Glomerular visceral epithelial cell (primary cell): ENCODE data around the gene UBAP2L.
"Not testable (repeated sequence)": the region's sequence is repeated elsewhere in the genome, so short reads cannot be mapped to it uniquely, and the experiment has no call there.

Source experiments
- DNase-seq: peaks from one replicate; pipeline ENCODE4 v3.0.0-alpha.2; 2016; ENCODE audit errors: extremely low spot score

Gene UBAP2L

DNA sequence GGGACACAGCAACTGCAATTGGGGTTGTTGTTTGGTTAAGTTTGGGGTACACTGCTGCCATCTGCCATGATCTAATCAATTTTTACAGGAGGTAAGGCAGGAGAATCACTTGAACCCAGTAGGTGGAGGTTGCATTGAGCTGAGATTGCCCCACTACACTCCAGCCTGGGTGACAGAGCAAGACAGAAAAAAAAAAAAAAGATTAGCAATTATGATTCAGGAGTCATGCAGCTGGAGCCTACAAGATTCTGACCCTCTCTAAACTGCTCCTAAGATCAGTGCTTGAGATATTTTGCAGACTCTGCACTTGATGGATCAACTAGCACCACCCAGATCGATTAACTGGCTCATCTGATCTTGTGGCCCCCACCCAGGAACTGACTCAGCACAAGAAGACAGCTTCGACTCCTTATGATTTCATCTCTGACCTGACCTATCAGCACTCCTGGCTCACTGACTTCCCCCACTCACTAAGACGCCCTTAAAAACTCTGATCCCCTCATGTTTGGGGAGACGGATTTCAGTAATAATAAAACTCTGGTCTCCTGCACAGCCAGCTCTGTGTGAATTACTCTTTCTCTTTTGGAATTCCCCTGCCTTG, 87.0 kb downstream of the UBAP2L start:
- DNase-seq = not testable (repeated sequence)

GRCh38 chr1:154309136-154309535, 88.4 kb downstream of the UBAP2L start:
- not testable (repeated sequence) for DNase-seq

DNA sequence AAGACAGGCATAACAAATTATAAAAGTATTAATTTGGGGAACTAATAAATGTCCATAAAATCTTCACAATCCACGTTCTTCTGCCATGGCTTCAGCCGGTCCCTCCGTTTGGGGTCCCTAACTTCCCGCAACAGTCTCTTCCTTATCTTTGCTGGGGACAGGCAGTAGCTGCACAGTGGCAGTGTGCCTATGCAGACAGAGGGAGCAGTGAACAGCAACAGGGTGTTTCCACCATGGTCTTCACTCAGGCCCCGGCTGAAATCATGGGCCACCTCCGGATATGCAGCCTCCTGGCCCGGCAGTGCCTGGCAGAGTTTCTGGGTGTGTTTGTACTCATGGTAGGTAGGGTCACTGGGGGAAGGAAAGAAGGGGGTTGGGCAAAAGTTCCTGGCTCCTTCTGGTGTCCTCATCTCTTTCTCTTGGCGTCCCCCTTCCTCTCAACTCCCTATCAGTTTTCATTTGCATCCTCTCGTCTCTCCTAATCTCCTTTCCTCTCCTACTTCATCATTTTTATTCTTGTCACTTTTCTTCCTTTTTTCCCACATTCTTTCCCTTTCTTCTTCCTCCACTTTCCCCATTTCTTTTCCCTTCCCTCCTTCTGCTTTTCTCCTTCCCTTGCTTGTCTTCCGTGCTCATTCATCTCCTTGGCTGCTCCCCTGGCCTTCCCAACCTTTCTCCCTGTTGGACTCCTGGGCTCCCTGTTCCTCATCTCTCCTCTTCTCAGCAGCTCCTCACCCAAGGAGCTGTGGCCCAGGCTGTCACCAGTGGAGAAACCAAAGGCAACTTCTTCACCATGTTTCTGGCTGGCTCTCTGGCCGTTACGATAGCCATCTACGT, 91.7 kb downstream of the UBAP2L start:
- not testable (repeated sequence) for DNase-seq

DNA sequence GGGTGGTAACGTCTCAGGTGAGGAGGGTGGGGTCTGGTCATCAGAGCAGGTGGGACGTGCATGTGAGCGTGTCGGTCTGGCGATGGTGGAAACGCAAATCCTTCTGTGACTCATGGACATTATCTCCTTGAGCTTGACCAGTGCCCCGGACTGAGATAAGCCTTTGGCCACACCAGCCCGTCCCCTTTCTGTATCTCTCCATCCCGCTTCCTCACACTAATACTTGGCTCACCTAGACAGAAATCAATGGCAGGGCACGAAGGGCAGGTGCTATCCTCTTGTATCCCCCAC, 92.3 kb downstream of the UBAP2L start:
- no peak for DNase-seq

GRCh38 chr1:154314226-154314625, 93.5 kb downstream of the UBAP2L start:
- DNase-seq = not testable (repeated sequence)

DNA sequence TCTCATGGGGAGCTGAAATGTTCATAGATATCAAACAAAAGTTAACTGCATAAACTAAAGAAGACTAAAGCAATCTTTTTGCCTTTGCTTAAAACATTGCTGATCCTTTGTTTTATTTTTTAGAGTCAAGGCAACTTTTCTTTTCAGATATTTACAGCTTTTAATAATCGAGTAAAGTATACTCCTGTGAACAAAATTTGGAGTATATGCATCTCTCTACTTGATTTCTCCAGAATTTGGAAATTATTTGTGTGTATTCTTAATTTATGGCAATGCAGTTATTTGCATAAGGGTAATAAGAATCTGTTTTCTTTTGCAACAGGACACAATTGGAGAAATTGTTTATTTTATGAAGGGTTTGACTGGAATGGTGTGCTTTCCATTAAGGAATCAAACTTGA, 95.9 kb downstream of the UBAP2L start:
- no peak for DNase-seq

GRCh38 chr1:154318386-154318785, 97.6 kb downstream of the UBAP2L start:
- DNase-seq = no peak
